GM21360 (cell line): ENCODE data around the gene CLEC16A.
A peak's percentile ranks its signal among the peaks of the same experiment; 100 is the strongest.
"Not testable (repeated sequence)": the region's sequence is repeated elsewhere in the genome, so short reads cannot be mapped to it uniquely, and the experiment has no call there.

Source experiments
- ATAC-seq: cut with Tn5 transposase; IDR thresholded peaks from one replicate; pipeline ENCODE4 v1.9.1; 2021; ENCODE audit warnings: mild to moderate bottlenecking, moderate library complexity; ENCODE audit not compliant: unreplicated experiment

Gene CLEC16A

DNA sequence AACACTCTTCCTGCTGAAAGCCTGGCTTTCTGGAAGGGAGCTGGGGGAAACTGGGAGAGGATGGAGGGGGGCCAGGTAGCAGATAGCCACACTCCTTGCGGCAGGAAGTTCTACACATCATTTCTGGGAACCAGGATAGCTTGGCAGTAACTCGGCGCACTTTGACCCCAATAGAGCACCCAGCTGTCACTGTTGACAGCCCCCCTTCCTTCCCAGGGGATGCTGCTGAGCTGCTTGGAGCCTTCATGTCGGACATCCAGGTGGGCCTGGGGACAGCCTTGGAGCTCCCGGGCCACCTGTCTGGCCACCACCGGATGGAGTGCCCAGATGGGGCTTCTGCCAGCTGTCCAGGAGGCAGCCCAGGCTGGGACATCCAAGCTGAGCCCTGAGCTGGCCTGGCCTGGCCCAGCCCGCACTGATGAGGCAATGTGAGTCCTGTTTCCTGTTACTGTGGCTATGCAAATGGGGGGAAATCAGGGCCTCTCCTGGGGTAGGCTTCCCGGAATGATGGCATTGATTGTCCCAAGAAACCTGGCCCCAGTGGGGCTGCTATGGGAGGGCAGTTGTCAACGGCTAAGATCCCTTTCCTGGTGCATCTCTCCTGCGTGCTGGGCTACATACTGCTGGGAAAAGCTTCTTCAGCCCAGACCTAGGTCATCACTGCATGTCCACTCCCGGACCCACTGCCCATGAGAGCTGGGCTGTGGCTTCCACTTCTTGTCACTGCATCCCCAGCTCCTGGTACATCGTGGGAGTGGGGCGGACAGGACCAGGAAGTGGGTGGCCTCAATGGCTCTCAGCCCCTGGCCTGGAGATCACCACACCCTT, 261.6 kb downstream of the CLEC16A start:
- no peak for ATAC-seq

DNA sequence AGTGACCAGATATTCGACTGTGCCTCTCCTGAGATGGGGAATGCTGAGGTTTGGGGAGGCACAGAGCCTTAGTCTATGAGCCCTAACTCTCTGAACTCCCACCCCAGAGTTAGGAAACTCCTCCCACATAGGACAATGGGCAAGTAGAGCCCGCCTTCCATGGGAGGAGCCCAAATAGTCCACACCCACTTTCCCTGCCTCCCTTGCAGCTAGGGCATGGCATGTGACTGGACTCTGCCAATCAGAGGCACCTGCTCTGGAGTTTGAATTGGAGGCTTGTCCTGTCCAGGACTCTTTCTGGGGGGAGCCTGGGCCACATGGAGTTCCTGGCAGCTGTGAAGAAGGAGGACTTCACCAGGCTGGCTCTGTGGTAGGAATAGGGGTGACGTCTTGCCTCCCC, 263.3 kb downstream of the CLEC16A start:
- ATAC-seq, result no peak

DNA sequence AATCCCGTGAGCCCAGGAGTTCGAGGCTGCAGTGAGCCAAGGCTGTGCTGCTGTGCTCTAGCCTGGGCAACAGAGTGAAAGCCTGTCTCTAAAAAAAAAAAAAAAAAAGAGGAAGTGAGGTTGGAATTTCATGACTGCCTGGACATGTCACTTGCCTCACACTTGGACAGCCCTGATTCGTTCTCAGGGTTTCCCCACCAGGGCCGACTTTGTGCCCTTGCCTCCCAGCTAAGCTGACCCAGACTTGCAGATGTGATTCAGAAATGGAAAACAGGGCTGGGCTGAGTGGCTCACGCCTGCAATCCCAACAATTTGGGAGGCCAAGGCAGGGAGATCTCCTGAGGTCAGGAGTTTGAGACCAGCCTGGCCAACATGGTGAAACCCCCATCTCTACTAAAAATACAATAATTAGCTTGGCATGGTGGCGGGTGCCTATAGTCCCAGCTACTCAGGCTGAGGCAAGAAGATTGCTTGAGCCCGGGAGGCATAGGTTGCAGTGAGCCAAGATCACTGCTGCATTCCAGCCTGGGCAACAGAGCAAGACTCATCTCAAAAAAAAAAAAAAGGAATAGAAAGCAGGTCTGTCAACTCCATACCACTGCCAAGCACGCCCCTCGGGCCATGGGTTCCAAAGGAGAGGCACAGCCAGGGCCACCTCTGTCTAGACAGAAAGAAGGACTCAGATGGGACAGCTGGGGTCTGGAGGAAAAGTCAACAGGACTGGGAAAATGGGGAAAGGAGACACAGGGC, 264.7 kb downstream of the CLEC16A start:
- no peak for ATAC-seq

DNA sequence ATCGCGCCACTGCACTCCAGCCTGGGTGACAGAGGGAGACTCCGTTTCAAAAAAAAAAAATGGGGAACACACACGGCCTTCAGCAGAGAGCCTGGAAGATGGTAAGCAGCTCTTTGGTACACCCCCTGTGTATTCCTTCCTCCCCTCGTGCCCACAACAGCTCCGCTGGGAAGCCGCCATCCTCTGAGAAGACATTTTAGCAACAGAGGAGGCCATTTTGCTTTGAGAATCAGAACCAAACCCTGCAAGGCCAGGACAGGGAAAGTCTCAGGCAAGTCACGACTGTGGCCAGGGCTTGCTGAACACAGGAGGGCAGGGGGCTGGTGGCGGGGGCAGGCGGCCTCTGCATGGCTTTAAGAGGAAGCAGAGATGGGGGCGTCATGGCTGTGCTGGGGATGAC, 265.9 kb downstream of the CLEC16A start:
- no peak for ATAC-seq

DNA sequence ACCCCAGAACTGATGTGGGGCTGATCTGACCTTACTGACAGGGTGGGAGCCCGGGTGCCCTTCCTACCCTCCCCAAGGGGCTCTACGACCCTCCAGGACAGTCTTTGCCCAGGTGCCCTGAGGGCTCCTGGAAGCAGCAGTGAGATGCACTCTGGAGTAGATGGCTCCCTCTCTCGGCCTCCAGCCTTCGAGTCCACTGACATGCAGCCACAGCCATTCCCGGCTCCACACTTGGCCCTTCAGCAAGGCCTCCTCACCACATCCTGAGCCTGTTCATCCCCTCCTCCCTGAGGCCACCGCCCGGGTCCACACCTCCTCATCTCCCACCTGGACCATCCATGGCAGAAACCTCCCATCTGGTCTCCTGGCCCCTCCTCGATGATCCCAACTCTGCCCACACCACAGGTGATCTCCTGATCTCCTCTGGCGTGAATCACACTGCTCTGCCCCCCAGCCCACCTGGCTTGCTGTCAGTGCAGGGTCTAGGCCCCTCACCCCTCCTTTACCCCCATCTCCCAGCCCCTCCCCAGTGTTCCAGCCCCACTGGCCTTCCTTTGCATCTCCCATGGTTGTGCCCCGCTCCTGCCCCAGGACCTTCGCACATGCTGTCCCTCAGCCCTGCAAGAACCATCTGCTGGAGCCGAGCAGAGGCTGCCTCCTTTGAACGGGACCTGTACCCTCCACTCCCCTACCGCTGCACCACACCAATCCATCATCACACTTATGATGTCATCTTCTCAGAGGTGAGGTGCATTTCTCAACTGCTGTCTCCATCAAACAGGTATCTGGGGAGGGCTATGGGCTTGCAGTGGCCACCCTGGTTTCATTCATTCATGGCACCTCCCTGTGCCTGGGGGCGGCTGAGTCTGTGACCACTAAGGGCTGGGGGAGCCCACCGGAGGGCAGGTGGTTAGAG, 267.0 kb downstream of the CLEC16A start:
- ATAC-seq, result no peak

DNA sequence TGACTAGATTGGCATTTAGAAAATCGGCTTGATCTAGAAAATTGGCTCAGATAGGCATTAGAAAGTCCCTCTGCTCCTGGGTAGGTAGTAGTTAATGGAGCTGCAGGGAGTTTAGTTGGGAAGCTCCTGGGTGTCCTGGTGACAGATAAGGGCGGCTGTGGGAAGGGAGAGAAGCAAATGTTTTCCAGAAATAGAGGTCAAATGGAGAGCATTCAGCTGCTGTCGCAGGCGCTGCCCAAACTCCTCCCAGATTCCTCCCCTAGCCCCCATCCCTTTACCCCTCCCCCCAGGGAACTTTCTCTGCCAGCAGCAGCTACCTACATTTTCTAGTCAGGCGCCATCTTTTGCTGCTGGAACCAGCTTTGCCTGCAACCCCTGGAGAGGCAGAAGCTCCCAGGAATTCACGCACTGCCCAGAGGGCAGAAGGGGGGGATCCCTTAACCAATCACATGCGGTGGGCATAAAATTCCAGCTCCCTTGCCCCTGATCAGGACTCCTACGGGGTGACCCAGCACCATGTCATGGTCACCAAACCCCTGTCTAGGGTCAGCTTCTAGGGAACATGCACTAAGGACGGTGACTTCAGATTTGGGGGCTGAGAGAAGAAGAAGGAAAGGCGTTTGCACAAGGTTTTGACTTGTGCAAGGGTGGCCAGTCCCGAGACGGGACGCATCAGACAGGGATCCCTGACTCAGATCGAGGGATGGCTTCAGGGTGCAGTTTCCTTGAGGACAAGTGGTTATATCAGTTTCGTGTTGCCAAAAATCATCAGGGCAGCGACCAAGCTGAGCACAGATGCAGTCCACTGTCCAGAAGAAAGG, 267.8 kb downstream of the CLEC16A start:
- no peak for ATAC-seq

DNA sequence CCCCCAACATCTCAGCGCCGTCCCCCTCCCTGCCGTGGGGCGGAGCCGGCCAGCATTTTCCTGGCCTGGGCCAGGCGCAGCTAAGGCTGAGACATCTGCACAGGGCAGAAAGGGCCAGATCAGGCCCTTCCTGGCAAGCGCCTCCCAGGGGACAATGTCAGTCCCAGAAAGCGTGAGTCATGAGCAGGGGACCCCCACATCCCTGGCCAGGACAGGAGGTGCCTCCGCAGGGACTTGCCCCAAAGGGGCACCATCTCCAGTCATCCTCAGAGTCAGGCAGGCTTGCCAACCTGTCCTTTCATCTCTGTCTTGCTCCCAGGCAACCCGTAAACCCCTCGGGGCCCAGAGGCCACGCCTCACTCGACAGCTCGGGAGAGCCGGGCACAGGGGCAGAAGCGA, 268.4 kb downstream of the CLEC16A start:
- ATAC-seq, result no peak

DNA sequence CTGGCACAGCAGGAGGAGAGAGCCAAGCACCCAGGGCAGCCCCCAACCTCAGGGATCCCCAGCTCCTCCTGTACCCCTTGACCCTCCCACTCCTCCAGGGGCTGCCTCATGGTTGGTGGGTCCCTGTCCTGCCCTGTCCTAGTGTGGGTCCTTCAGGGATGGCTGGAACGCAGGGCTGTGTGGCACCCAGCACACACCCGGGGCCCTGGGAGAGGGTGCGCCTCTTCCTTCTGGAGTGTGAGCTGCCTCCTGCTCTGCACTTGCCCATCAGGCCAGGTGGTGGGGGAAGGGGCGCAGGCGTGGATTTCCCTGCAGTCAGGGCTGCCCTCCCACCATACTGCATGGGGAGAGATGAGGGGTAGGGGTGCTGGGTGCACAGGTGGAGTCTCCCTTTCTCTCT, 269.0 kb downstream of the CLEC16A start:
- no peak for ATAC-seq

DNA sequence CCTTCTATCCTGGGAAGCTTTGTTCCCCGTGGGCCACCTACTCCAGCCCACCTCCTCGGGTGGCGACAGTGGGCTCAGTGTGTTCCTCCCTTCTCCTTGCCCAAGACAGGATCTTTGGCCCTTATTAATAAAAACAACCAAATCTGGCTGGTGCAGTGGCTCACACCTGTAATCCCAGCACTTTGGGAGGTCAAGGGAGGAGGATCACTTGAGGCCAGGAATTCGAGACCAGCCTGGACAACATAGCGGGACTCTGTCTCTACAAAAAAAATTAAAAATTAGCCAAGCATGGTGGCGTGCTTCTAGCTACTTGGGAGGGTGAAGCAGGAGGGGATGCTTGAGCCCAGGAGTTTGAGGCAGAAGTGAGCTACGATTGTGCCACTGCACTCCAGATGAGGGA, 269.4 kb downstream of the CLEC16A start:
- ATAC-seq, result no peak

DNA sequence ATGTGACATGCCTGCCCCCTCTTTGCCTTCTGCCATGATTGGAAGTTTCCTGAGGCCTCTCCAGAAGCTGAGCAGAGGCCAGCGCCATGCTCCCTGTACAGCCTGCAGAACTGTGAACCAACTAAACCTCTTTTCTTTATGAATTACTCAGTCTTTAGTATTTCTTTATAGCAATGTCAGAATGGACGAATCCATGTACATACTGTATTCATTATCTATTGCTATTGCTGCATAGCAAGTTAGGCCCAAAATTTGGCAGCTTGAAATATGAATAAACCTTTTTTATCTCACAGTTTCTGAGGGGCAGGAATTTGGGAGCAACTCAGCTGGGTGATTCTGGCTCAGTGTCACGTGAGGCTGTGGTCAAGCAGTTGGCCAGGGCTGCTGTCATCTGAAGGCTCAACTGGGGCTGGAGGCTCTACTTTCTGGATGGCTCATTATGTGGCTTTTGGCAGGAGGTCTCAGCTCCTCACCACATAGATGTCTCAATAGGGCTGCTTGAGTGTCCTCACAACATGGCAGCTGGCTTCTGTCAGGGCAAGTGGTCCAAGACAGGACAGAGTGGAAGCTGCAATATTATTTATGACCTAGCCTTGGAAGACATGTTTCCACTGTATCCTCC, 271.7 kb downstream of the CLEC16A start:
- no peak for ATAC-seq

DNA sequence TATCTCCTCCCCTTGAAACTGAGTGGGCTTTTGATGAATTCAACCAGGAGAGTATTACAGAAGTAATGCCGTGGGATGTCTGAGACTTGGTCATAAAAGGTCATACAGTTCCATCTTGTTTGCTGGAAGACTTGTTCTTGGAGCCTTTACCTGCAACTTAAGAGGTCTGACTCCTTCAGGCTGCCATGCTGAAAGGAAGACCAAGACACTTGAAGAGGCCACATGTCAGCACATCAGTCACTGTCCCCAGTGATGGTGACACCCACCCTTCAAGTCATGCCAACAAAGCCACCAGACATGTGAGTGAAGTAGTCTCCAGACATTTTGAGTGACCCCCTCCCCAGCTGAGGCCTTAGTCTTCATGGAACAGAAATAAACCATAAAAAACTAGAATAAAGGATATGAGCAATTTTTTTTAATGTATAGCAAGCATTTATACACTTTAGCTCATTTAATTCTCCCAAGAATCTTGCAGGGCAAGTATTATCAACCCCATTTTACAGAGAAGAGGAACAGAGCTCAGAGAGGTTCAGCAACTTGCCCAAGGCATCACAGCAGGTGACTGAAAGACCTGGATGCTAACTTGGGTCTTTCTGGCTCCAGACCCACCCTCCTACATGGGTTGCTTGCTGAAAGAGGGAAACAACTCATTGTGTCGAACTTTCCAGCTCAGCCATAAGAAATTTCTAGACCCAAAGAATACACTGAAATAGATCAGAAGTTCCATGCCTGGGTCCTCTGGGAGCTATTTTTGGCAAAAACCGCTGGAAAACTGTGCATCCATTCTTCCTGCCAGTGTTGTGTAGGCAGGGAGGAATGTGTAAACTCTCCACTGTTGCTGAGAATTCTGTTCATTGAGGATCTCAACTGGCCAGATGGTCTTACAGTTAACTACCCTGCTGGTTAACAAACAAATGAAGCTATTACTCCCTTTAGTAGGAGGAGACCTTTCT, 273.6 kb downstream of the CLEC16A start:
- ATAC-seq, result no peak

DNA sequence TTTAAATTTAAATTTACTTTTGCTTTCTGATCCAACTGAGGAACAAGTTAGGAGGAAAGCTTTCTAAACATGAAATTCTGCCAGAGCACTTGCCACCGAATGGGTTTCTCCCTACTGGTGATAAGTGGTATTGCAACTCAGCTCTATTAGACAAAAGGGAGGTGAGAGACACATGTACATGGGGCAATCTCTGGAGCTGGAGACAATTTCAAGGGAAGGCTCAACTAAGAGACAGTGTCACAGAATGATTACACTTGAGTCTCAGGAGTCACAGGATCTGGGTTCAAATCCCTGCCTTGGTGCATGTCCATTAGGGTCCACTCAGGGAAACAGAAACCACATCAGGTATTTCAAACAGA, 274.2 kb downstream of the CLEC16A start:
- ATAC-seq, result no peak

DNA sequence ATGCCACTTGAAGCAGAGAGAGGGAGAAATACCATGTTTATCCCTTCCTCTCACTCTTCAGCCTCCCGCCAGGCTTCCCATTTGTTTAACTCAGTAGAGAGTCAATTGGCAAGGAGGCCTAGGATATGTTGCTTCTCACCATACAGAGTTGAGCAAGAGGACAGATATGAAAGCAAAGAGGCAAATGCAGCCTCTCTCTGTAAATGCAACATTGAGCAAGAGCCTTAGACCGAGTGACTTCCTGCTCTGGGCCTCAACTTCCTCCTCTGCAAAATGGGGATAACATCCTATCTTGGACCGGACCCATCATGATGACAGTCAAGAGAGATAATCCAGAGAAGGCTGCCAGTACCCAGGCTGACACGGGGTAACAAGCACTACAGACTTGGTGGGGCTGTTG, 274.8 kb downstream of the CLEC16A start:
- ATAC-seq, result no peak

DNA sequence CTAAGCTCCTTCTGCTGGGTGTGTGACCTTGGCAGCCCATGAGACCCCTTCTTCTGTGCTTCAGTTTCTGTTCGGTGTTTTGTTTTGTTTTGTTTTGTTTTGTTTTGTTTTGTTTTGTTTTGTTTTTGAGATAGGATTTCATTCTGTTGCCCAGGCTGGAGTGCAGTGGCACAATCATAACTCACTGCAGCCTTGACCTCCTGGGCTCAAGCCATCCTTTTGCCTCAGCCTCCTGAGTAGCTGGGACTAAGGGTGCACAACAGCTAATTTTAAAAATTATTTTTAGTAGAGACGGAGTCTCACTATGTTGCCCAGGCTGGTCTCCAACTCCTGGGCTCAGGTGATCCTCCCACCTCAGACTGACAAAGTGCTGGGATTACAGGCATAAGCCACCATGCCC, 276.1 kb downstream of the CLEC16A start:
- not testable (repeated sequence) for ATAC-seq

DNA sequence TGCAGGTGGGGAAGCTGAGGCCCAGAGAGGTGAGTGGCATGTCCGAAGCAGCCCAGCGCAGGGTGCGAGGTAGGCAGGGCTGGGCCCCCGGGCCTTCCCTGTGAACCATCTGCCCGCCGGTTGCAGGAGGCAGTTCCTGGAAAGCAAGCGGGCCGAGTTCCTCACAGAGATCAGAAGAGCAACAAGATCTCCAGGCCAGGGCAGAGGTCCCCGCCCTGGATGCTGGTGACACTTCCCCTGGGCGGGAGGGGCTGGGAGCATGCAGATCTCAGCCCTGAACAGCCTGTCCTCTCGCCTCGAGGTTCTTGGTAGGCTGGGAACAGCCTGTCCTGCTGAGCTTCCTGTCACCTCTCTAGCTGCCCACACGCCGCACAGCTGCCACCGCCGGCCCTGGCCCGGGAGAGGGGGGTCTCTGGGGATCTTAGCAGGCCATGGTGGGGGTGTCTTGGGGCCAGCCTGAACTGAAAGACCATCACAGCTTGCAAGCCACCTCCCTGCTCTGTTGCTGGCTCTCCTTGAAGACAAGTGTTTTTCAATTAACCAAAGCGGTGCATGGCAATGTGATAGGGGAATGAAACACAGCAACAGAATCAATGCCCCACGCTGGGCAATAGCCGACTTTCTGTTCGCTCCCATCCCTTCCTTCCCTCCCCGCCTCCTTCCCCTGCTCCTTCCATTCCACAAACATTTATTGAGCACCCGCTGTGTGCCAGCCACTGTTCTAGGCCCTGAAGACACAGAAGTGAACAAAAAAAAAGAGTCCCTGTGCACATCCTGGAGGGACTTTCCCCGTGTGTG, 279.9 kb downstream of the CLEC16A start:
- ATAC-seq, result peak; percentile 36

DNA sequence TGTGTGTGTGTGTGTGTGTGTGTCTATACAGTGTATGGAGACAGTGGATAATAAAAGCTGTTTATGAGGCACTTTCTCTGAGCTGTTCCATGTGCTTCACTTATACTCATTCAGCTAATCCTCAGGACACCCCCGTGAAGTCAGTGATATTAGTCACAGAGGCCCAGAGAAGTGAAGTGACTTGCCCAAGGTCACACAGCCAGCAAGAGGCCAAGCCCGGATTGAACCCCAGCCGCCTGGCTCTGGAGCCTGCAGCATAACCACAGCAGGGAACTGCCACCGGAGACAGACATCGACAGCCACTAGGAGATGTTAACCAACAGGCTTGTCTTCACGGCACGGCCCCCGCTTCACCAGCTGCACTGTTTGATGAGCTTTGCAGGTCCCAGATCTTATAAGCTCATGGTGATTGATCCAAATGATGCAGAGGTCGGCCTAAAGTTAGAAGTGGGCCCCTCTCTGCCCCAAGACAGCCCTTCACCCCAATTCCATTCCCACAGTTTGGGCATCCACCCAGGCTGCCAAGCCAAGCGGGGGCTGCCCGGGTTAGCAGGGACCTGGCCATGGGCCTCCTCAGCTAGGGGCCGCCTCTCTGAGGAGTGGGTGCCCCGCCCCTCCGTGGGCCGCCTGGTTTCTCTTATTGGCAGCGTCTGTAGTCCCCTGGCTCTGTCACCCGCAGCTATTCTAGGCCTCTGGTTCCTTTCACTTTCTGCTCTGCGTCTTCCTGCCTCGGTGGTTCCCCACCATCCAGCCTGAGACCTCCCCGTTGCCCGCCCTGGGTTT, 280.7 kb downstream of the CLEC16A start:
- peak; percentile 79 for ATAC-seq
